Fibroblast of skin of left quadriceps (primary cell): Measurements from ENCODE around the gene ANKRD33B.

Experiments used
- DNase-seq, 2 experiments: peaks; one replicate each; pipeline ENCODE4 v3.0.0-alpha.2; 2013; ENCODE audit warnings: low read depth in 2 of 2

ANKRD33B gene

GRCh38 chr5:10675177-10675700 lies 111.4 kb downstream of the ANKRD33B start:
- no peak for DNase-seq

GRCh38 chr5:10676224-10676623 lies 112.4 kb downstream of the ANKRD33B start:
- DNase-seq, result no peak

- no peak for DNase-seq
Observed at GRCh38 chr5:10676946-10677345, 113.1 kb downstream of the ANKRD33B start.

GRCh38 chr5:10677533-10677932 lies 113.7 kb downstream of the ANKRD33B start:
- no peak for DNase-seq

- no peak for DNase-seq
Observed at GRCh38 chr5:10678244-10678643, 114.4 kb downstream of the ANKRD33B start.

- no peak for DNase-seq
Observed at GRCh38 chr5:10679336-10679988, 115.6 kb downstream of the ANKRD33B start.

GRCh38 chr5:10680876-10681481 lies 117.1 kb downstream of the ANKRD33B start:
- no peak for DNase-seq

- DNase-seq, result no peak
Observed at GRCh38 chr5:10681731-10682679, 118.1 kb downstream of the ANKRD33B start.

GRCh38 chr5:10682801-10683525 lies 119.1 kb downstream of the ANKRD33B start:
- no peak for DNase-seq

GRCh38 chr5:10684303-10685086 lies 120.6 kb downstream of the ANKRD33B start:
- DNase-seq, result no peak

GRCh38 chr5:10685115-10685521 lies 121.2 kb downstream of the ANKRD33B start:
- DNase-seq, result no peak

GRCh38 chr5:10686890-10687289 lies 123.0 kb downstream of the ANKRD33B start:
- no peak for DNase-seq

- DNase-seq, result no peak
Observed at GRCh38 chr5:10688651-10689171, 124.8 kb downstream of the ANKRD33B start.

GRCh38 chr5:10689391-10690081 lies 125.7 kb downstream of the ANKRD33B start:
- DNase-seq, result no peak

GRCh38 chr5:10690460-10691440 lies 126.9 kb downstream of the ANKRD33B start:
- DNase-seq, result no peak

- peak; percentile 65 for DNase-seq
Observed at GRCh38 chr5:10691826-10692785, 128.2 kb downstream of the ANKRD33B start.

- no peak for DNase-seq
Observed at GRCh38 chr5:10695055-10695649, 131.3 kb downstream of the ANKRD33B start.
